Neural crest cell (in vitro differentiated cells): ENCODE results near the gene SLC43A3. TPM values are rescaled to one million over a fixed set of nuclear protein-coding genes. Genes with fewer than 3 reads are reported as not detected.
A peak's percentile ranks its signal among the peaks of the same experiment; 100 is the strongest.

Source experiments
- DNase-seq: peaks from one replicate; pipeline ENCODE4 v3.0.0; 2021; ENCODE audit warnings: low read depth, mixed read lengths, low spot score
- H3K27ac Mint-ChIP-seq: one replicate; pipeline ENCODE4 v1.8.0; 2021; ENCODE audit warnings: mild to moderate bottlenecking, mixed read lengths; ENCODE audit not compliant: unreplicated experiment
- H3K27me3 Mint-ChIP-seq: 2 replicates; pipeline ENCODE4 v1.8.0; 2021; ENCODE audit warnings: low read depth, mild to moderate bottlenecking, mixed read lengths
- H3K36me3 Mint-ChIP-seq: 2 replicates; pipeline ENCODE4 v1.8.0; 2021; ENCODE audit warnings: low read depth, mild to moderate bottlenecking, mixed read lengths
- H3K4me1 Mint-ChIP-seq: 2 replicates; pipeline ENCODE4 v1.8.0; 2021; ENCODE audit warnings: mixed read lengths
- H3K4me3 Mint-ChIP-seq: one replicate; pipeline ENCODE4 v1.8.0; 2021; ENCODE audit warnings: mild to moderate bottlenecking, mixed read lengths
- H3K9me3 Mint-ChIP-seq: 2 replicates; pipeline ENCODE4 v1.8.0; 2021; ENCODE audit warnings: mixed read lengths
- total RNA-seq: library from RNA; stranded (reverse); gene quantifications from 2 replicates; pipeline ENCODE4 v1.2.1, GENCODE V29; 2021
- TF ChIP-seq, protein P1 (sequence below): fragments of 200-600 bp; sonication (generic); conservative IDR thresholded peaks from 2 replicates; pipeline ENCODE4 v1.5.0; 2021; ENCODE audit warnings: antibody characterized with exemption, mild to moderate bottlenecking

Gene SLC43A3
- total RNA-seq, 1 donor from 2014 or later = 52.9 TPM

DNA sequence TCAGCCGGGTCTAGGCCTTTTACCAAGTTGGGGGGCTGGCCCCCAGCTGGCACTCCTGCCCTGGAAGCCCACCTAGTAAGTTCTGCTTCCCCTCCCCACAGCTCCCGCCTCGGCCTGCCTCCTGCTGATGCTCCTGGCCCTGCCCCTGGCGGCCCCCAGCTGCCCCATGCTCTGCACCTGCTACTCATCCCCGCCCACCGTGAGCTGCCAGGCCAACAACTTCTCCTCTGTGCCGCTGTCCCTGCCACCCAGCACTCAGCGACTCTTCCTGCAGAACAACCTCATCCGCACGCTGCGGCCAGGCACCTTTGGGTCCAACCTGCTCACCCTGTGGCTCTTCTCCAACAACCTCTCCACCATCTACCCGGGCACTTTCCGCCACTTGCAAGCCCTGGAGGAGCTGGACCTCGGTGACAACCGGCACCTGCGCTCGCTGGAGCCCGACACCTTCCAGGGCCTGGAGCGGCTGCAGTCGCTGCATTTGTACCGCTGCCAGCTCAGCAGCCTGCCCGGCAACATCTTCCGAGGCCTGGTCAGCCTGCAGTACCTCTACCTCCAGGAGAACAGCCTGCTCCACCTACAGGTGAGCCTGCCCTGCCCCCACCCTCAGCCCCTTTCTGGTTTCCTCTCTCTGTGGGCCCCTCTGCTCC is 40.7 kb upstream of the SLC43A3 start:
- Mint-ChIP-seq H3K27me3 (peaks cover 41% of the 10 kb centered on the region), H3K4me3 (no peak overlapping the region), H3K9me3 (no peaks in the 10 kb centered on the region), H3K27ac (no peak overlapping the region), H3K4me1 (peaks cover 13% of the 10 kb centered on the region), H3K36me3 (no peaks in the 10 kb centered on the region)
- TF ChIP-seq, protein P1, sequence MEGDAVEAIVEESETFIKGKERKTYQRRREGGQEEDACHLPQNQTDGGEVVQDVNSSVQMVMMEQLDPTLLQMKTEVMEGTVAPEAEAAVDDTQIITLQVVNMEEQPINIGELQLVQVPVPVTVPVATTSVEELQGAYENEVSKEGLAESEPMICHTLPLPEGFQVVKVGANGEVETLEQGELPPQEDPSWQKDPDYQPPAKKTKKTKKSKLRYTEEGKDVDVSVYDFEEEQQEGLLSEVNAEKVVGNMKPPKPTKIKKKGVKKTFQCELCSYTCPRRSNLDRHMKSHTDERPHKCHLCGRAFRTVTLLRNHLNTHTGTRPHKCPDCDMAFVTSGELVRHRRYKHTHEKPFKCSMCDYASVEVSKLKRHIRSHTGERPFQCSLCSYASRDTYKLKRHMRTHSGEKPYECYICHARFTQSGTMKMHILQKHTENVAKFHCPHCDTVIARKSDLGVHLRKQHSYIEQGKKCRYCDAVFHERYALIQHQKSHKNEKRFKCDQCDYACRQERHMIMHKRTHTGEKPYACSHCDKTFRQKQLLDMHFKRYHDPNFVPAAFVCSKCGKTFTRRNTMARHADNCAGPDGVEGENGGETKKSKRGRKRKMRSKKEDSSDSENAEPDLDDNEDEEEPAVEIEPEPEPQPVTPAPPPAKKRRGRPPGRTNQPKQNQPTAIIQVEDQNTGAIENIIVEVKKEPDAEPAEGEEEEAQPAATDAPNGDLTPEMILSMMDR = no peak
- DNase-seq = no peak

GRCh38 chr11:57466680-57467079 is 39.8 kb upstream of the SLC43A3 start:
- no peak overlapping the region for H3K27ac Mint-ChIP-seq
- TF ChIP-seq, protein P1 = no peak
- no peaks in the 10 kb centered on the region for H3K9me3 Mint-ChIP-seq
- DNase-seq = no peak
- H3K4me3 Mint-ChIP-seq = no peak overlapping the region
- H3K27me3 Mint-ChIP-seq = peaks cover 44% of the 10 kb centered on the region
- H3K36me3 Mint-ChIP-seq = no peaks in the 10 kb centered on the region
- peaks cover 13% of the 10 kb centered on the region for H3K4me1 Mint-ChIP-seq

DNA sequence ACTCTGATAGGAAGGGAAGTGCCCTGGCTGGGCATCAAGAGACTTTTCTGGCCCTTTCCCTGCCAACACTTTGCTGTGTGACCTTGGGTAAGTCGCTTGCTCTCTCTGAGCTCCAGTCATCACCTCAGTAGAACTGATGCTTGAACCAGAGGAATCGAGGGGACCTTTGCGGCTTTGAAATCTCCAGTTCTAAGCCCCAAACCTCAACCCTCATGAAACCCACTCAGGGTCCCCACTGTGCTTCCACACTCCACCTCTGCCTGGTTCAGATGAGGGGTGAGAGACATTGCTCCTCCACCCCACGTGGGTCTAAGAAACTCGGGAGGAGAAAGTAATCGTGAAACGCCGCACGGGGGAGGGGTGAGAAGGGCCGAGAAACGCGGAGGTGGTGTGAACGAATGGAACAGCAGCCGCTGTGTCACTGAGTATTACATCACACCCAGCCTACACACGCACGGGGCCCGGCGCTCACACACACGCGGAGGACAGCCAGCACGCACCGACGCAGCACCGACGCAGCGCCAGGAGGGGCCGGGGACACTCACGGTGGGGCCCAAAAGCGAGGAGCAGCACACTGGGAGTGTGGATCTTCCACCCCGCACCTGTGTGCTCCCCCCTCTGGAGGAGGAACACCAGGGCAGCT is 37.7 kb upstream of the SLC43A3 start:
- TF ChIP-seq, protein P1 = no peak
- no peak for DNase-seq
- Mint-ChIP-seq H3K36me3 (no peaks in the 10 kb centered on the region), H3K4me3 (no peak overlapping the region), H3K4me1 (peaks cover 24% of the 10 kb centered on the region), H3K27me3 (peaks cover 52% of the 10 kb centered on the region), H3K9me3 (no peaks in the 10 kb centered on the region), H3K27ac (no peak overlapping the region)

DNA sequence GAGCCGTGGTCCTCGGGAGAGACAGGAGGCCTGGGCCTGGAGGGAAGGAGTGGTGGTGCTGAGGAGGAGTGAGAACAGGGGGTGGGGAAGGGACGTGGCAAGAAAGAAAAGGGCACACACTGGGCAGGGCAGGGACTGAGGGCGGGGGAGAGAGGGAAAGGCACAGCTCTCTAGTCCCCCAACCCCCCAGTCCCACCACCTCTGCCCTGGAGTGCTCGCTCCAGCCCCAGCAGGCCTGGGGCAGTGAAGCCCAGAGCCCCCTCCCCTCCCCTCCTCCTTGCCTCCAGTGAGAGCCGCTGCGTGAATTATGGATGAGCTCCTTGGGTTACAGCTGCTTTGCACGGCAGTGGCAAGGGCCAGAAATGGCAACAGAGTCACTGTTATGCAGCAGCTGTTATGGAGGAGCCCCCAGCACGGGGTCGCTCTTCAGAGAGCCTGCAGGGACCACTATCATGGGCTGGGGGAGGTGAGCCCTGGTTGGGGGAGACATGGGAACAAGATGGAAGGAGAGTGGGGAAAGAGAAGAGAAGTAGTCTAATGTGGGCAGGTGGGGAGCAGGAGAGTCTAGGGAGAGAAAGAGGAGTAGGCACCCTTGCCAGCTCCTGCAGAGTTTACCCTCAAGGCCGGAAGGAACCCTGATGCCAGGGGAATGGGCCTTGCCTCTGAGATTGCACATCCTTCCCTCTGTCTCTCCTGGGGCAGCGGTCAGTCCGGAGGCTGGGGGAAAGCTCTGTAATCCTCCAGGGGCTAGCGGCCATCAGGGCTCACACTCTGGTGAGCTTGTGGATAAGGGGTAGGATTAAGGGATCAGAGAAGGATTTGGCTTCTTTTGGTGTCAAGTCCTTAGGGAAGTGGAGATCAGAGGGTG is 37.0 kb upstream of the SLC43A3 start:
- Mint-ChIP-seq H3K36me3 (no peaks in the 10 kb centered on the region), H3K4me3 (peak overlapping the region; percentile 76), H3K4me1 (peaks cover 29% of the 10 kb centered on the region), H3K27me3 (peaks cover 58% of the 10 kb centered on the region), H3K27ac (peak overlapping the region; percentile 72), H3K9me3 (no peaks in the 10 kb centered on the region)
- DNase-seq = no peak
- TF ChIP-seq, protein P1 = no peak

GRCh38 chr11:57462597-57462996 is 35.7 kb upstream of the SLC43A3 start:
- Mint-ChIP-seq H3K4me3 (peak overlapping the region; percentile 76), H3K9me3 (no peaks in the 10 kb centered on the region), H3K36me3 (no peaks in the 10 kb centered on the region), H3K4me1 (peaks cover 34% of the 10 kb centered on the region), H3K27ac (no peak overlapping the region), H3K27me3 (peaks cover 62% of the 10 kb centered on the region)
- DNase-seq = no peak
- TF ChIP-seq, protein P1 = no peak
